Fibroblast of skin of right quadriceps (primary cell): ENCODE measurements around the gene CD300LD.
"Not testable (repeated sequence)": the region's sequence is repeated elsewhere in the genome, so short reads cannot be mapped to it uniquely, and the experiment has no call there.

Experiments used
- DNase-seq: peaks from one replicate; pipeline ENCODE4 v3.0.0-alpha.2; 2013

Gene CD300LD

DNA sequence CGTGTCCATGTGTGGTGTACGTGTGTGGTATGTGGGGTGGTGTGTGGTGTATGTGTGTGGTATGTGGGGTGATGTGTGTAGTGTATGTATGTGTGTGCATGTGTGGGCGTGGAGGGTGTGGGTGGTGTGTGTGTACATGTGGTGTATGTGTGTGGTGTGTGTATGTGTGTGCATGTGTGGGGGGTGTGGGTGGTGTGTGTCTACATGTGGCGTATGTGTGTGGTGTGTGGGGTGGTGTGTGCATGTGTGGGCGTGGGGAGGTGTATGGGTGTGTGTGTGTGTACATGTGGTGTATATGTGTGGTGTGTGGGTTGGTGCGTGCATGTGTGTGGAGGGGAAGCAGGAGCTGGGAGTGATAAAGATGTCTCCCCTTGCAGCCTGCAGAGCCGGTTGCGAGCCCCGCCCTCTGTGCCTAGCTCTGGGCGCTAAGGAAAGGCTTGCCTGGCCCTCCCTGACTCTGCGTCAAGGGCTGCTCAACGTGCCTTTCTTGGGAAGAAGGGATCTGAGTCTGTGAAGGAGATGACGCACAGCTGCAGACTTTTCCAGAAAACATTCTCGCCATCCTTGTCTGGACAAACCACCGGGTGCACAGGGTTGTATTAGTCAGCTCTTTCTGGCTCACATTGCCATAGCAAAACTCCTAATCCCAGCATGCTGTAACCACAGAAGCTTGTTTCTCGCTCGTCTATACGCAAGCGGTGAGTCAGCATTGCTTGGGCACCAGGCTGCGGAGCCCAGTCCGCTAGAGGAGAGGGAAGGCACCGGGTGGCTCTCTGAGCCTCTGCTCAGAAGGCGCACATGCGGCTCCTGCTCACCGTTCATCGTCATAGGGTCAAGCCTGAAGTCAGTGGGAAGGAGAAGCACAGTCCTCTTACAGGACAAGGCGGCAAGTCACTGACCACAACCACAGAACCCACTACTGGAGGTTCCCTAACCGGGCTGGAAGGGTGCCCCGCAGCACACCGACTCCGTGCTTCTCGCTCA is 22.8 kb downstream of the CD300LD start:
- DNase-seq = peak; percentile 93

DNA sequence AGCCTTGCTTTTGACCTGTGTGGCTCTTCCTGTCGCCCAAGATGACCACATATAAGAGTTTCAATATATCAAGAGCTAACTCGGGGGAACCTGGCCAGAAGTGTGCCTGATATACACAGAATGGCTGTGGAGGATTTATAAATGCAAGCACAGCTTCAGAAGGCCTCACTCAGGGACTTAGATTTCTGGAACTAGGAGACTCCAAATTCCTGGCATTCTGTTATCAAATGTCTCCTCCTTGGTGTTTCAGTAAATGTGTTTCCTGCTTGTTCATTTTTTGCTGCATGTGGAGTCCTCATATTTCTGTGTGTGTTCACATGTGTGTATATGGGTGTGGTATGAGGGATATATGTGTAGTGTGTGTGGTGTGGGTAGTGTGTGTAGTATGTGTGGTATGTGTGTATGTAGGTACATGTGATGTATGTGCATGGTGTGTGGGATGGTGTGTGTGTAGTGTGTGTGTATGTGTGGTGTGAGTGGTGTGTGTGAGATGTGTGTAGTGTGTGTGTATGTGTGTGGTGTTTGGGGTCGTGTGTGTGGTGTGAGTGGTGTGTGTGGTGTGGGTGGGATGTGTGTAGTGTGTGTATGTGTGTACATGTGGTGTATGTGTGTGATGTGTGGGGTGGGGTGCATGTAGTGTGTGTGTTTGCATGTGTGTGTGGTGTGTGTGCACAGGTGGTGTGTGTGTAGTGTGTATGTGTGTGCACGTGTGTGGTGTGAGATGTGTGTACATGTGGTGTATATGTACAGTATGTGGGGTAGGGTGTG is 23.8 kb downstream of the CD300LD start:
- peak; percentile 28 for DNase-seq

DNA sequence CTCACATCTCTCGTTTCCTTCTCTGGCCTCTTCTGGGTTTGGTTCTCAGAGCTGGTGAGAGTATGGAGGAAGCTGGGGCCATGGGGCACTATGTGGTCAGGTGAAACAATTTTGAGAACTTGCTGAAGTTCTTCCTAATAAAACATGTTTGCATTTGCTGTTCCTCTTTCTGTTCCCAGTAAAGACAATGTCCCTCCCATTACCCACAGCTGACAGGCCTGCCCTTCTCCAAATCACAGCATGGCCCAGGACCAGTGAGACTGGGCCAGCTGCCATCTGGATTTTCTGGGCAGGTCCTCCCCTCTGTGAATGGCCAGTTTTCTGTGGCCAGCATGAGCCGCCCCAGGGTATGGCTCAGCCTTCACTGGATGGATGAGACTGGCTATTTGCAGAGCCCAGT is 24.7 kb downstream of the CD300LD start, which contains the start of gene CD300H:
Gene CD300H, minus strand, starts transcription at position 113 of the 400 bp plus-strand sequence.
- no peak for DNase-seq

DNA sequence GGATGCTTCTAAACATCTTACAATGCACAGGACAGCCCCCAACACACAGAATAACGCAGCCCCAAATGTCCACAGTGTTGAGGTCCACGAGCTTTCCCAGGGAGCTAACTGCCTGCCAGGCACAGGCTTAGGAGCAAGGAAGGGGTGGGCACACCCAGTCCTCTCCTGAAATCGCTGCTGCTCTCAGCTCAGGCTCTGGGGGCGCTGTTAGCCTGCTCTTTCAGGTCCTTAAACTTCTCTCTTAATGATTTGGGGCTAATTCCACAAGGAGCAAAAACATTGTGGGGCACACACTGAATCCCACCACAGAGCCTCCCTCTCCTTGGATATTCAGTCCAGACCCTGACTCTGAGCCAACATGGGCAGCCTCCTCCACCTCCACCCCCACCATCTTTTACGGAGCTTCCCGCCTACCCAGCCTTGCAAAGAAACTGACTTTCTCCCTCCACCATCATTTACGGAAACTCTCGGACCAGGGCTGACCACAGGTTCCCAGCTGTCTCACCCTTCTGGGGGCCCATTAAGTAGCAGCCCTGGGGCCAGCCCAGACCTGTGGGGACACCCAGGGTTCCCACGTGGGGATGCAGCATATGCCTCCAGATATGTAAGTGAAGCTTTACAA is 25.8 kb downstream of the CD300LD start:
- DNase-seq = no peak

DNA sequence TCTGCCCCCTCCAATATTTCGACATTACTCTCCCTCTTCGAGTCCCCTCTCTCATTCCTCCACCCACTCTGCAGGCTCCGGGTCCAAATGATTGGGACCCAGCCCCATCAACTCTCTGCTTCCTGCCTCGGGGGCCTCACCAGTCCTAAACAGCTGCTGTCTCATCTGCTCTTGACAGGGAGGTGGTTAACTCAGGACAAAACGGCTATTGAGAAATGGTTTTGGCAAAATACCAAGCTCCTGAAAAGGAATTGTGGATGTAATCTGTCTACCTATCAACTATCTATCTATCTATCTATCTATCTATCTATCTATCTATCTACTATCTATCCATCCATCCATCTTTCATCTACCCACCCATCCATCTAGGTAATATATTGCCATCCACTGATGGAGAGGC is 27.0 kb downstream of the CD300LD start:
- DNase-seq = no peak

DNA sequence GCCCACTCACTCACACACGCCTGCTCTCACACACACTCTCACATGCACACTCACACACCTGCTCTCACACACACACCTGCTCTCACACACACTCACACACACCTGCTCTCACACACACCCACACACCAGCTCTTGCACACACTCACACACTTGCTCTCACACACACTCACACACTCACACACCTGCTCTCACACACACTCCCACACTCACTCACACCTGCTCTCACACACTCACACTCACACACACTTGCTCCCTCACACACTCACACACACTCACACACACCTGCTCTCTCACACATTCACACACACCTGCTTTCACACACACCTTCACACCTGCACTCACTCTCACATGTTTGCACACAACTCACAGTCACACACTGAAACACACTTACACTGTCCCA is 28.7 kb downstream of the CD300LD start:
- DNase-seq = no peak

DNA sequence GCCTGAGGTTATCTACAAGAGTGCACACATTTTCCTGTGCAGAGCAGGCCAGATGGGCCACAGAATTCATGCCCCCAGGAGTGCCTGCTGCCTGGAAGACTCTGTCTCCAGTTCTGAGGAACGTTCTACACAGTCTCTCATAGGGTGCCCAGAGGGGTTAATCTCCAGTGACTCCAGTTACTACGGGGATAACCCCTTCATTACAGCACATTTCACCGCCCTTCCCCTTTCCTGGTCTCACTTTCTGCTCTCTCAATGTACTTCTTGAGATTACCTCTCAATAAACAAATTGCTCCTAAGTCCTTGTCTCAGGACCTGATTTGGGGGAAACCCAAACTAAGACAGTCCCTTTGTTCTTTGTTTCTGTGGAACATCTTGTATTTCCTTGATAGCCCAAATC is 30.5 kb downstream of the CD300LD start:
- DNase-seq = no peak

DNA sequence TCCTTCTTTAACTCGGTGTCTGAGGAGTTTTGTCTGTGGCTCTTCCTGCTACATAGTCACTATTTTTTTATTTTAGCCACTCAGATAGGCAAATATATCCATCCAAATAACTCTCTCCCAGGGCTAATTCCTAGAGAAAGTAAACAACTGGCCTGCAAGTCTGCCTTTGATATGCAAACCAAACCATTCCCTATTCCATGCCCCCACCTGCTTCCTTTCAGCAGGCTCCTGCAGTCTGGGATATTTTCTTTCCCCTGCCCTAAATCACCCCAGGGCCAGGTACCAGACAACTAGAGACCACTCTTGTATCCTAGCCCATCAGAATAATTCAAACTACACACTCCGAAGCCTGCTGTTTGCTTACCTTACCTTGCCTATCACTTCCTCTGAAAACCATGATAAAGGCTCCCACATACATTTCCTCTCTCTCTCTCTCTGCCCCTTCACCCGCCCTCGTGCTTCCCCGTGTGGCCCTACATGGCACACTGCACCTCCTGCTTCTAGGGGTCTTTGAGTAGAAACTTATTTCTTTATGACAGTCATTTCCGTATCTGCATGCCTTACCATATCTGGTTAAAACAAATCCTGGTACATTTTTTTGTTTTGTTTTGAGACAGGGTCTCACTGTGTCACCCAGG is 33.1 kb downstream of the CD300LD start:
- DNase-seq = no peak

DNA sequence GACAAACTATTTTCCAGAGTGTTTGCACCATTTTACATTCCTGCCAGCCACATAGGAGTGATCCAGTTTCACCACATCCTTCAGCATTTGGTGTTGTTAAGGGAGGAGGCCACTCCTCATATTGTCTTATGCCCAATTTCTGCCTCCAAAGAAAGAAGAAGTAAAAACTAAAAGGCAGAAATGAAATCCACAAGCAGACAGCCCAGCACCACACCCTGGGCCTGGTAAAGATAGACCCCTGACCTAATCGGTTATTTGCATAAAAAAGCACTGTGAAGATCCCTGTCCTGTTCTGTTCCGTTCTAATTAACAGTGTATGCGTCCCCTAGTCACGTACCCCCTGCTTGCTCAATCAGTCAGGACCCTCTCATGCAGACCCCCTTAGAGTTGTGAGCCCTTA is 33.7 kb downstream of the CD300LD start:
- DNase-seq = not testable (repeated sequence)

DNA sequence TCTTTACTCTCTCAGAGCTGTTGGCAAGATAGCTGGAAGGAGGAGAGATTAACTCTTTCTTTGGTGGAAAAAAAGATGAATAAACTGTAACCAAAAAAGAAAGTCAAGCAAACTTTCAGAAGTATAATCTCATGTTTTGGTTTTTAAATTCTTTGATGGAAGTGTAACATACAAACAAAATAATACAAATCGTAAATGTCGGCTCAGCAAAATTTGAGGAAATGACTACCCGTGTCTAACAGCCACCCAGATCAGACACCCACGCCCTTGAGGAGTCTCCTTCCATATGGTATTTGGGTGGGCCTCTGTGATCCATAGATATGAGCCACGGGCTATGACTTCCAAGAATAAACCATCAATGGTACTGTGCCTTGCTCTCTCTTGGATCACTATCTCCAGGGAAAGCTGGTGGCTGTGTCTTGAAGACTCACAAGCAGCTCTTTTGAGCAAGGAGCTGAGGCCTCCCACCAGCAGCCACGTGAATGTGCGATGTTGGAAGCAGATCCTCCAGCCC is 36.6 kb downstream of the CD300LD start:
- no peak for DNase-seq

DNA sequence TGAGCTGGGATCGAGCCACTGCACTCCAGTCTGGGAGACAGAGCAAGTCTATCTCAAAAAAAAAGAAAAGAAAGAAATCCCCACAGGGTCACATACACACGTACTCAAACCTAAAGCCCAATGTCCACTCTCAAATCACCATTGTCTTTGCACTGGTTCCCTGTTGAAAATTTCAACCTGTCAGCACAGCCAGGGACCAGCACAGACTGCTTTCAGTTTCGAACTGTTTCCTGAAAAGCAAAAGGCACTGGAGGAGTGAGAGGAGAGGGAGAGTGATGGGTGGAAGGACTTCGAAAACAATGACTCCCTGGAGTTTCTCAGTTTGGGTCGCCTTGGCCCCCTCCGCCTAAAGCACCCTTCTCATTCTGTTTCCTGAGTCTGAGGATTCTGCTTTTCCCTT is 37.2 kb downstream of the CD300LD start:
- DNase-seq = no peak

DNA sequence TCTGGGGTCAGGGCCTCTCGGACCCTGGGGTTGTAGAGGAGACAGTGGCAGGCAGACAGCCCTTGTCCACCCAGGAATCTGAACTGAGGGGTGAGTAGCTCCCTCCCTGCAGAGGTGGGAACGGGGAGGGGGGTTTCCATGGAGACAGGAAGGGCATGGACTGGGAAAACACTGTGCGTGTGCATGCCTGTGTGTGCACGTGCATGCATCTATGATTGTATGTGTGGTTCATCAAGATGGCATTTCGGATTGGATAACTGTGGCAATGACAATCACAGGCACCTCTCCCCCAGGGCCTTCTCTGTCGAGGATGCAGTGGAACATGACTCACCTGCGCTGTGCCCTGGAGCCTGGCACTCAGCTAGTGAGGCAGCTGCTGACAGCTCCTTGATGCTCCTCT is 40.0 kb downstream of the CD300LD start:
- DNase-seq = no peak

DNA sequence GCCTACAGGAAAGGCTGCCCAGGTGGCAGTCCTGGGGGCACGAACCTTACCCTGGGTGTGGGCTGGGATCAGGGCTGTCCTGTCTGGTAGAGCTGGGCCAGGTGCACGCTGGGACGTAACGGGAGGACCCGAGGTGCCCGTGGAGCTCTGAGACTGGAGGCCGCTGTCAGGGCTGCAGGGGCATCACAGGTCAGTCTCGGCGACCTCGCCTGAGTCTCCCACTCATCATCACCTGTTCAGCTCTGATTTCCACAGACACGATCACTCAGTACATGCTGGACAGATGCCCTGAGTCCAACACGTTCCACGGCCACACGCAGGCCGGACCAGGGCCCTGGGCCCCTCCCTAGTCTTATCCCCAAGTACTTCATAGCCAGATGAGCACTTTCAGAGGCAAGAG is 41.5 kb downstream of the CD300LD start:
- no peak for DNase-seq

DNA sequence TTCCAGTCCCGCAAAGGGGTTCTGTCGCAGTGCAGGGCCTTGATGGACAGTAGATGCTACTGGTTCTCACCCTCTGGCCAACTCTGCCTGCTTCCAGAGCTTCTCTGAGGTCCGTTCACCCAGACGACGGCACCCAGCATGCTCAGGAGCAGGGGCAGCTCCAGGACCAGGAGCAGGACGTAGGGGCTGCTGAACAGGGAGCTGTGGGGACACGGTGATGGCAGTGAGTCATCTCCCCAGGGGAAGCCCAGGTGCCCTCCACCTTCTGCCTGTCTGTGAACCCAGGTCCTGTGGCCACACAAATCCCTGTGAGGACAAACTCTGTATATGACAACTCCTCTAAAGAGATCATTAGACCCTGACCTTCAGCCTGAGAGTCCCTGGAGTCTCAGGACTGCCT is 42.7 kb downstream of the CD300LD start:
- DNase-seq = no peak

DNA sequence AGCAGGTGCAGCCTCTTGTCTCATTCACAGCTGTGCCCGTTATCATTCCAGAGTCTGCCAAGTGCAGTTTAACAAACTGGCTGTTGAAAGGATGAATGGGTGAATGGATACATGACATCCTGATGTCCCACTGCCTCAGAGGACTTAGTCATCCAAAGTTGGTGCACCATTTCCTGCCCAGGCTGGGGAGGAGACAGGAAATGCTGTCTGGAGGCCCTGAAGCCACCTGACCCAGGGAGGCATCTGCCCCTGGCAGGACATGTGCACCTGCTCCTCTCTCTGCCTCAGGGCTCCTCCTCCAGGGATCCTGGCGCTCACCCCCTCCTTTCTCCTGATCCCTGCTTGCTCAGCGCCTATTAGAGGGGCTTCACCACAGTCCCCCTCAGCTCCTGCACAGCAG is 44.3 kb downstream of the CD300LD start:
- no peak for DNase-seq

DNA sequence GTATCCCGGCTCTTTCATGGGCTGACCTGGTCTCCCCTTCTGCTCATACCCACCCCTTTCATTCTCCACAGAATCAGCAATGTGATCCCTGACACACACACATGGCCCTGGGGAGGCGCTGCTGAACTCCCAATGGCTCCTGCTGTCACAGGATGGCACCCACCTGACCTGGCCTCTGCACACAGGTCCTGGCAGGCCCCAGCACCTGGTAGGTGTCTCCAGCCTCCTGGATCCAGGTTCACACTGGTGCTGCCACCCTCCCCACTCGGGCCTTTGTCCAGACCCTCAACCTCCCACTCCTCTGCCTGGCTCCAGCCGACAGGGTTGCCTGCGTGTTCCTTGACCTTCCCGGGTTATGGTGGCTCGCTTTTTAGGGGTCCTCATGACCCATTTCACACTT is 44.8 kb downstream of the CD300LD start:
- no peak for DNase-seq

DNA sequence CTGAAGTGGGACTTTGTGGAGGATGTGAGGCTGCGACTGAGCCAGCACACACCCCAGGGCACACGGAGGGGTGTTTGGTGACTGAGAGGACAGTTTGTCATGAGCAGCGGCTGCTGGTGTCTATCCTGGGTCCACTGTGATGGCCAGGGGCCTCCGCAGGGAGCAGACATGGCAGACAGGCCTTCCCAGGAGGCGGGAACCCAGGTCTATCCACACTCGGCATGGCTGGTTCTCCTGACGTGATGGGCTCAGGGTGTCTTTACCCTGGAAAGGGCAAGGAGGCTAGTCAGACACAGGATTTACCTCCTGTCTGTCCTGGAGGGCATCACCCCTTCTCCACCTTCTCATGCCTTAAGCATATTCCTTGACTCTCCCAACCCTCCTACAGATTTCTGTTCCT is 45.5 kb downstream of the CD300LD start:
- DNase-seq = no peak

DNA sequence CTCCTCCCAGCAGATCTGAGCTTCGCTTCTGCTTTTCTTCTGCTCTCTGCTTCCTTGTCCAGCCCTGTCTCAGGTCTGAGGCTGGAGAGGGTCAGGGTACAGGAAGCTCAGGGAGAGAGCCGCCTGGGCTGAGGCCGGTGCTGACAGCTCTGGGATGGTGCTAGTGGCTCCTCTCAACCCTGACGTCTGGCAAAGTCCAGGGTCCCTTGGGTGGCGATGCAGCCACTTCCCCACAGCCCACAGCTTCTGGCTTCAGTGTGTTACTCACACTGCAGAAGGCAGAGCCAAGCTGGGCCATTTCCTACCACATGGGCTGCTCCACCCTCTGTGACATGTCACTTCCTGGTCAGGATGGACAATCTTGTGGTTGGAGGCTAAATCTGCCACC is 46.2 kb downstream of the CD300LD start, which contains the start of gene CD300C:
Gene CD300C, minus strand, starts transcription at position 273 of the 388 bp plus-strand sequence. CDS start 333 bp downstream, outside the sequence.
- no peak for DNase-seq

DNA sequence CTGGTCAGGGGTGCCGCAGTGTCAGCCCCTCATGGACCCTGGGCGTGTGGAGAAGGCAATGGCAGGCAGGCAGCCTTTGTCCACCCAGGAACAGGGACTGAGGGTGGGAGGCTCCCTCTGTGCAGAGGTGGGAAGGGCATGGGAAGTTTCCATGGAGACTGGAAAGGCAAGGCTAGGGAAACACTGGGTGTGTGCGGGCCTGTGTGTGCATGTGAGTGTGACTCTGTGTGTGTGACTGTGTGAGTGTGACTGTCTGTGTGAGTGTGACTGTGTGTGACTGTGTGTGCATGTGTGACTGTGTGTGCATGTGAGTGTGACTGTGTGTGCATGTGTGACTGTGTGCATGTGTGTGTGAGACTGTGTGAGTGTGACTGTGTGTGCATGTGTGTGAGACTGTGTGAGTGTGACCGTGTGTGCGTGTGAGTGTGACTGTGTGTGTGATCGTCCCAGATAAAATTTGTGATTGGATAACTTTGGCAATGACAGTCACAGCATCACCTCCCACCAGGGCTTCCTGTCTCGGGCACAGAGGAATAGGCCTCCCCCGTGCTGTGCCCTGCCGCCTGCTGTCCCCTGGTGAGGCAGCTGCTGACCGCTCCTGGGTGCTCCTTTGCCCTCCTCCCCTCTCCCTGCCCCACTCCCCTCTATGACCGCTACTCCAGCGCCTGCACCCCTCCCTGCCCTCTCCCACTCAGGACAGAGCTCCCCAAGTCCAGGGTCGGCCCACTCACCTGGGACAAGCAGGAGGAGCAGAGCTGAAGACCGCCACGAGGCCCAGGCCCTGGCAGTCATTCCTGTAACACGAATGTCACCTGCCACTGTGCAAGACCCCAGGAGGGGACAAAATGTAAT is 46.9 kb downstream of the CD300LD start:
- DNase-seq = no peak

DNA sequence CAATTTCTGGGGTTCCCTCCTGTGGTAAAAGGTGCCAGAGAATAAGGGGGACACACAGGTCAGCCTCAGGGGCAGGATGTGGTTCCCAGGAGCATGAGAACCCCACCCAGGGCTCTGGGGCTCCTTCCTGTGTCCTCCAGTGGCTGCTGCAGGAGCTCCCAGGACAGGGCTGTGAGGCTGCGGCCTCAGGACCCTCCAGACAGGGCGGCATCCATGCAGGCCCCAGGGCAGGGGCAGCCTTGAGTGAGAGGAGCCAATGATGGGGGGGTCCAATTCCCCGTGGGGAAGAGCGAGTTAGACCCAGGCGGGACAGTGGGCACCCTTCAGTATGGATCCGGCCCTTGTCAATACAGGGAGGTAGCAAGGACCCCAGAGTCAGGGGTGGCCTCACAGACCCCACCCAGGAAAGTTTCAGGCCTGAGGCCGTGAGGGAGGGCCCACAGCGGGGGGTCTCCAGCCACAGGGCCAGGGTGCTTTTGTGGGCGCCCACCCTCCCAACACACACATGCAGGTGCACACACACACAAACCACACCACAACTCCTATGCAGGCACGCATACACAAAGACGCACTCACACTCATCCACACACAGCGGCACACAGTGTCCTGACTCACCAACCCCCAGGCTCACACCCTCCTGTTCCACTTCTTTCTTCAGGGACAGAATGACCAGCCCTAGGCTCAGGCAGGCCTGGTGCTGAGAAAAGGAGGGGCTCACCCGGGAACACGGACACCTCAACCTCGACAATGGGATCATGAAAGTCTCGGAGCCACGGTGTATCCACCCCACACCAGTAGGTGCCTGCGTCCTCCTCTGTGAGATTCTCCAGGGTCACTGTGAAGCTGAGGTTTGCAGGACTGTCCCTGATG is 48.0 kb downstream of the CD300LD start:
- no peak for DNase-seq

DNA sequence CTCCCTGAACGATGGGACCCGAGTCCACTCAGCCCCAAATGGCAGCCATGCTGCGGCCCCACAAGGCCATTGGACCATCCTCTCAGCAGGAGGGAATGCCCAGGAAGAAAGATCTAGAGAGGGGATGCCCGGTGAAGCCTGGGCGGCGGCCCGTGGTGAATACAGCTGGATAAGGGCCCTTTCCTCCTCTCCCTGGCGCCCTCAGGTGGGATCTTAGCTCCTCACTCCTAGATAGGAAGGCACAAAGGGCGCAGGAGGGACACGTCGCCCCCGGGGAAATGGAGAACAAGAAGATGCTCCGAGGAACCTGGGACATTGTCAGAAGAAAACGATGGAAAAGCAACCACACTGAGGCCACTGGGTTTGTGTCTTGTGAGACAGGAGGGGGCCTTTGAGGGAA is 48.7 kb downstream of the CD300LD start:
- no peak for DNase-seq
